Left forelimb (tissue), 1 donor: ENCODE measurements around the gene RNF212.

Source experiments
- DNase-seq: peaks from one replicate; pipeline ENCODE4 v3.0.0-alpha.2; 2018; ENCODE audit warnings: low spot score

The RNF212 gene

GRCh38 chr4:1090465-1091440 is 22.6 kb downstream of the RNF212 start:
- no peak for DNase-seq

GRCh38 chr4:1090036-1090435 is 23.3 kb downstream of the RNF212 start:
- DNase-seq = no peak

- DNase-seq = no peak
Observed at GRCh38 chr4:1087371-1087770, 26.0 kb downstream of the RNF212 start.

- DNase-seq = no peak
Observed at GRCh38 chr4:1086011-1086410, 27.4 kb downstream of the RNF212 start.

- DNase-seq = no peak
Observed at GRCh38 chr4:1085404-1085799, 28.0 kb downstream of the RNF212 start.

- DNase-seq = no peak
Observed at GRCh38 chr4:1084796-1085403, 28.5 kb downstream of the RNF212 start.

- DNase-seq = no peak
Observed at GRCh38 chr4:1084394-1084793, 29.0 kb downstream of the RNF212 start.

GRCh38 chr4:1082215-1083182 is 30.9 kb downstream of the RNF212 start:
- no peak for DNase-seq

GRCh38 chr4:1081689-1082040 is 31.7 kb downstream of the RNF212 start:
- DNase-seq = no peak

GRCh38 chr4:1080961-1081688 is 32.2 kb downstream of the RNF212 start:
- DNase-seq = no peak

- no peak for DNase-seq
Observed at GRCh38 chr4:1080432-1080831, 32.9 kb downstream of the RNF212 start.

- no peak for DNase-seq
Observed at GRCh38 chr4:1079711-1080265, 33.6 kb downstream of the RNF212 start.

- no peak for DNase-seq
Observed at GRCh38 chr4:1078490-1078889, 34.9 kb downstream of the RNF212 start.

GRCh38 chr4:1077711-1078477 is 35.5 kb downstream of the RNF212 start:
- no peak for DNase-seq

GRCh38 chr4:1075809-1076699 is 37.3 kb downstream of the RNF212 start:
- DNase-seq = no peak

- no peak for DNase-seq
Observed at GRCh38 chr4:1075225-1075624, 38.1 kb downstream of the RNF212 start.

GRCh38 chr4:1074077-1074476 is 39.3 kb downstream of the RNF212 start:
- no peak for DNase-seq

GRCh38 chr4:1072830-1073446 is 40.4 kb downstream of the RNF212 start:
- no peak for DNase-seq

GRCh38 chr4:1069394-1069793 is 44.0 kb downstream of the RNF212 start:
- DNase-seq = no peak
